Nephron progenitor cell (in vitro differentiated cells): ENCODE results near the gene KIR3DL3.
"Not testable (repeated sequence)": the region's sequence is repeated elsewhere in the genome, so short reads cannot be mapped to it uniquely, and the experiment has no call there.

ENCODE experiments used
- DNase-seq: peaks from one replicate; pipeline ENCODE4 v3.0.0; 2021
- H3K27ac Mint-ChIP-seq: 2 replicates; pipeline ENCODE4 v1.8.0; 2021; ENCODE audit warnings: mild to moderate bottlenecking, moderate library complexity, mixed read lengths
- H3K27me3 Mint-ChIP-seq: 2 replicates; pipeline ENCODE4 v1.8.0; 2021; ENCODE audit warnings: mild to moderate bottlenecking, low read depth, mixed read lengths; ENCODE audit not compliant: poor library complexity
- H3K36me3 Mint-ChIP-seq: 2 replicates; pipeline ENCODE4 v1.8.0; 2021; ENCODE audit warnings: low read depth, mixed read lengths
- H3K4me1 Mint-ChIP-seq: 2 replicates; pipeline ENCODE4 v1.8.0; 2021; ENCODE audit warnings: mixed read lengths
- H3K4me3 Mint-ChIP-seq: 2 replicates; pipeline ENCODE4 v1.8.0; 2021; ENCODE audit warnings: mild to moderate bottlenecking, moderate library complexity, mixed read lengths
- H3K9me3 Mint-ChIP-seq: 2 replicates; pipeline ENCODE4 v1.8.0; 2021; ENCODE audit warnings: mild to moderate bottlenecking, moderate library complexity, mixed read lengths
- CTCF ChIP-seq: fragments of 200-600 bp; sonication (generic); IDR thresholded peaks from 2 replicates; pipeline ENCODE4 v1.5.0; 2021; ENCODE audit warnings: antibody characterized with exemption

KIR3DL3 gene

GRCh38 chr19:54724142-54724541, at the start of gene KIR3DL3:
Gene KIR3DL3 (plus strand): TSS chr19:54724442. CDS start chr19:54724497, 55 bp downstream.
- no peak for TF ChIP-seq CTCF
- H3K4me3 Mint-ChIP-seq = no peak within 1 kb of the TSS
- peaks cover 99% of the 10 kb centered on the region for H3K9me3 Mint-ChIP-seq
- DNase-seq = no peak
- H3K4me1 Mint-ChIP-seq = no peaks in the 10 kb centered on the region
- H3K27ac Mint-ChIP-seq = no peak within 1 kb of the TSS
- peaks cover 3% of the 10 kb centered on the region for H3K27me3 Mint-ChIP-seq
- peaks cover 4% of the 10 kb centered on the region for H3K36me3 Mint-ChIP-seq

GRCh38 chr19:54676210-54676834, 47.9 kb upstream of the KIR3DL3 start:
- H3K36me3 Mint-ChIP-seq, H3K4me3 Mint-ChIP-seq, H3K27ac Mint-ChIP-seq, DNase-seq, H3K27me3 Mint-ChIP-seq, H3K4me1 Mint-ChIP-seq: not testable (repeated sequence)
- peaks cover 67% of the 10 kb centered on the region for H3K9me3 Mint-ChIP-seq
- TF ChIP-seq CTCF = peak; percentile 63

- Mint-ChIP-seq H3K4me1 (no peaks in the 10 kb centered on the region), H3K27ac (no peak overlapping the region), H3K4me3 (no peak overlapping the region), H3K36me3 (no peaks in the 10 kb centered on the region), H3K9me3 (peaks cover 66% of the 10 kb centered on the region), H3K27me3 (peaks cover 3% of the 10 kb centered on the region)
- no peak for DNase-seq
- no peak for TF ChIP-seq CTCF
These were observed 47.0 kb upstream of the KIR3DL3 start for GRCh38 chr19:54677217-54677616.

GRCh38 chr19:54681596-54681995, 42.6 kb upstream of the KIR3DL3 start:
- H3K27ac Mint-ChIP-seq, DNase-seq, H3K36me3 Mint-ChIP-seq, H3K4me1 Mint-ChIP-seq, H3K4me3 Mint-ChIP-seq, H3K27me3 Mint-ChIP-seq: not testable (repeated sequence)
- H3K9me3 Mint-ChIP-seq = peaks cover 64% of the 10 kb centered on the region

- Mint-ChIP-seq H3K36me3 (no peaks in the 10 kb centered on the region), H3K4me1 (no peaks in the 10 kb centered on the region), H3K27me3 (peaks cover 5% of the 10 kb centered on the region), H3K9me3 (peaks cover 66% of the 10 kb centered on the region), H3K4me3 (no peak overlapping the region), H3K27ac (no peak overlapping the region)
- no peak for TF ChIP-seq CTCF
- no peak for DNase-seq
These were observed 41.9 kb upstream of the KIR3DL3 start for GRCh38 chr19:54682306-54682856.

- Mint-ChIP-seq H3K36me3 (no peaks in the 10 kb centered on the region), H3K4me3 (no peak overlapping the region), H3K27me3 (peaks cover 2% of the 10 kb centered on the region), H3K4me1 (no peaks in the 10 kb centered on the region), H3K27ac (no peak overlapping the region), H3K9me3 (peaks cover 70% of the 10 kb centered on the region)
- peak; percentile 18 for DNase-seq
- no peak for TF ChIP-seq CTCF
These were observed 39.7 kb upstream of the KIR3DL3 start for GRCh38 chr19:54684527-54684926.
